ENCODE measurements around the gene CACNG1.
"Not testable (repeated sequence)": the region's sequence is repeated elsewhere in the genome, so short reads cannot be mapped to it uniquely, and the experiment has no call there.

The CACNG1 gene

GRCh38 chr17:67035131-67036083, 8.9 kb upstream of the CACNG1 start:
- TF ChIP-seq CTCF (IDR thresholded peaks at IDR 0.05; ENCODE audit: low read depth, low read length), result no peak
- DNase-seq (ENCODE audit: extremely low read depth, low read depth), result no peak

DNA sequence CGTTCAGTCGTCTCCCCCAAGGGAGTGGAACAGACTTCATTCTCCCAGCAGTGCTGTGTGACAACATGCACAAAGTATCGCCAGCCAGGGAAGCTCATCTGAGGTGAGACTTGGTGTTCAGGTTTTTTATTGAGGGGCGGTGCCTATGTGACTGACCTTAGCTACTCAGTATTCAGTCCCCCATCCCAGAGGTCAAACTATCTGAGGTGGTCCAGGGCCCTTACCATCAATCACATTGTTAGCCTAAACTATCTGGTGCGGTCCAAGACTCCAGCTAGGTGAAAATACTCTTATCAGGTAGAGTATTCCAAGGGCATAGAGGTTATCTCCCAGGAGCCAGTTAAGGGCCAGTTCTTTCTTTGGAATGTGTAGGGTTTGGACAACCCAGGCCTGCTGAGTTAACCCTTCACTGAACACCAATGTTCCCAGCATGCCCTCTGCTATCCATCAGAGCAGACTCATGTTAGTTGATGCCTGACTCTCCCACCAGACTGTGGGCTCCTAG, 5.4 kb upstream of the CACNG1 start:
- no peak for TF ChIP-seq CTCF (IDR thresholded peaks at IDR 0.05; ENCODE audit: low read depth, low read length)
- no peak for DNase-seq (ENCODE audit: extremely low read depth, low read depth)

- TF ChIP-seq CTCF (IDR thresholded peaks at IDR 0.05; ENCODE audit: low read depth, low read length), result no peak
- DNase-seq (ENCODE audit: extremely low read depth, low read depth), result no peak
These were observed 3.7 kb upstream of the CACNG1 start for GRCh38 chr17:67040652-67041051.

DNA sequence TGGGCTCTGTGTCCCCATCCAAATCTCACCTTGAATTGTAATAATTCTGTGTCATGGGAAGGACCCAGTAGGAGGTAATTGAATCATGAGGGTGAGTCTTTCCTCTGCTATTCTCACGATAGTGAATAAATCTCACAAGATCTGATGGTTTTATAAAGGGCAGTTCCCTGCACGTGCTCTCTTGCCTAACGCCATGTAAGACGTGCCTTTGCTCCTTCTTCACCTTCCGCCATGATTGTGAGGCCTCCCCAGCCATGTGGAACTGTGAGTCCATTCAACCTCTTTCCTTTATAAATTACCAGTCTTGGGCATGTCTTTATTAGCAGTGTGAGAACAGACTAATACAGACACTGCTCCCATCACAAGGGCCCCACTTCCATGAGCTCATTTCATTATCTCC, 3.2 kb upstream of the CACNG1 start:
- not testable (repeated sequence) for DNase-seq (ENCODE audit: extremely low read depth, low read depth)

DNA sequence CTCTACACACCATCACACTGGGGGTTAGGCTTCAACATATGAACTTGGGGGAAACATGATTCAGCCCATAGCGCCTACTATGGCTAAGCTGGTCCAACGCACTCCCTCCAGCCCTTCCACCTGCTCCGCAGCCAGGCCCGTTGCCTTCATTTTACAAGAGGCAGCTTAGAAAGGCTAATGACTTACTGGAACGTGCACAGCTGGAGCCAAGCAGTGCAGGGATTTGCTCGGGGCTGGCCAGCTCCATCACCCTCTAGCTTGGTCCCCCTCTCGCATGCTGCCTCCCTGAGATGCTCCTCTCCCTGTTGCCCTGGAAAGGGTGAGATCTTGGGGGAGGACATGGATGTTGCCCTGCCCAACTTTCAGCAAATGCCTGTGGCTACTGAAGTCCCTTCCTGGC, 2.8 kb upstream of the CACNG1 start:
- no peak for DNase-seq (ENCODE audit: extremely low read depth, low read depth)

GRCh38 chr17:67041941-67042899, 2.1 kb upstream of the CACNG1 start:
- DNase-seq (ENCODE audit: extremely low read depth, low read depth), result no peak
- no peak for TF ChIP-seq CTCF (IDR thresholded peaks at IDR 0.05; ENCODE audit: low read depth, low read length)

More for the DNA sequence above, 2.8 kb upstream of the CACNG1 start:
- TF ChIP-seq CTCF (IDR thresholded peaks at IDR 0.05; ENCODE audit: low read depth, low read length), result no peak

DNA sequence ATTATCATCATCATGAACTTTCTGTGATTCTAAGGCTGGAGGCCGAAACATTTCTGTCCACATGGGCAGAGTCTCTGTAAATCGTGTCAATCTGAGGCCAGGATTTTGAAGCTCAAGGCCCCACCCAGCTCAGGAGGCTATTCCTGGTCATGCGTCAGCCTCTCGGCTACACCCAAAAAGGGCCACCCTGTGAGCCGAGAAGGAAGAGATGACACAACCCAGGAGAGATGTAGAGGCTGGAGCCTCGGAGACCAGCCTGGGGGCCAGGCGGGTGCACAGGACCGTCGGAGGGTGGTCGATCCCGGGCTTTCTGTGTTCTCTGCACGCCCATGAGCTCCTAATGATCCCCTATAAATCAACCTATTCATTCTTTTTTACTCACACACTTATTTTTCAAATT, 1.1 kb upstream of the CACNG1 start:
- no peak for TF ChIP-seq CTCF (IDR thresholded peaks at IDR 0.05; ENCODE audit: low read depth, low read length)
- DNase-seq (ENCODE audit: extremely low read depth, low read depth), result no peak

All from AG09319 (cell line).